GM19099 (cell line): ENCODE measurements around the gene SNX4.

Source experiments
- POLR2A ChIP-seq: IDR thresholded peaks from 3 replicates; pipeline ENCODE4 v1.6.1; 2011; ENCODE audit warnings: low read depth; ENCODE audit not compliant: insufficient read length; ENCODE audit errors: extremely low read depth

Gene SNX4

GRCh38 chr3:125480656-125481374, 39.2 kb downstream of the SNX4 start:
- no peak for TF ChIP-seq POLR2A

GRCh38 chr3:125479091-125479490, 40.9 kb downstream of the SNX4 start:
- TF ChIP-seq POLR2A = no peak

- TF ChIP-seq POLR2A = no peak
Observed at GRCh38 chr3:125478326-125478725, 41.7 kb downstream of the SNX4 start.

GRCh38 chr3:125477701-125478100, 42.3 kb downstream of the SNX4 start:
- TF ChIP-seq POLR2A = no peak

GRCh38 chr3:125470671-125471070, 49.3 kb downstream of the SNX4 start:
- TF ChIP-seq POLR2A = no peak

GRCh38 chr3:125462722-125463299, 57.2 kb downstream of the SNX4 start:
- no peak for TF ChIP-seq POLR2A

- TF ChIP-seq POLR2A = no peak
Observed at GRCh38 chr3:125461896-125462295, 58.1 kb downstream of the SNX4 start.

GRCh38 chr3:125460233-125460632, 59.8 kb downstream of the SNX4 start:
- no peak for TF ChIP-seq POLR2A

GRCh38 chr3:125443923-125444322, 76.1 kb downstream of the SNX4 start:
- TF ChIP-seq POLR2A = no peak

- no peak for TF ChIP-seq POLR2A
Observed at GRCh38 chr3:125442506-125442905, 77.5 kb downstream of the SNX4 start.

- TF ChIP-seq POLR2A = no peak
Observed at GRCh38 chr3:125440970-125441369, 79.0 kb downstream of the SNX4 start.

- no peak for TF ChIP-seq POLR2A
Observed at GRCh38 chr3:125440559-125440955, 79.4 kb downstream of the SNX4 start.

- TF ChIP-seq POLR2A = no peak
Observed at GRCh38 chr3:125437631-125438435, 82.2 kb downstream of the SNX4 start.

- TF ChIP-seq POLR2A = no peak
Observed at GRCh38 chr3:125436921-125437320, 83.1 kb downstream of the SNX4 start.

GRCh38 chr3:125435231-125435630, 84.8 kb downstream of the SNX4 start:
- no peak for TF ChIP-seq POLR2A

GRCh38 chr3:125434582-125435011, 85.4 kb downstream of the SNX4 start:
- no peak for TF ChIP-seq POLR2A
